Mucosa of descending colon (tissue), 3 donors: ENCODE results near the gene CPSF7. TPM values are rescaled to one million over a fixed set of nuclear protein-coding genes. Genes with fewer than 3 reads are reported as not detected.
"Not testable (repeated sequence)": the region's sequence is repeated elsewhere in the genome, so short reads cannot be mapped to it uniquely, and the experiment has no call there.

Source experiments
- ATAC-seq: fragments of 200-7000 bp; cut with Tn5 transposase; one replicate; pipeline ENCODE4 v1.9.1; 2020; ENCODE audit warnings: mild to moderate bottlenecking, moderate library complexity
- DNase-seq, 3 donors: peaks; one replicate each; pipeline ENCODE4 v3.0.0-alpha.2; 2020
- H3K36me3 ChIP-seq: fragments of 200-600 bp; one replicate; pipeline ENCODE4 v1.8.0; 2021; ENCODE audit warnings: low read depth, mild to moderate bottlenecking
- H3K4me1 ChIP-seq: fragments of 200-600 bp; one replicate; pipeline ENCODE4 v1.8.0; 2021; ENCODE audit warnings: low read depth, mild to moderate bottlenecking
- H3K4me3 ChIP-seq: fragments of 200-600 bp; one replicate; pipeline ENCODE4 v1.8.0; 2021; ENCODE audit warnings: mild to moderate bottlenecking
- H3K9me3 ChIP-seq: fragments of 200-600 bp; one replicate; pipeline ENCODE4 v1.8.0; 2021; ENCODE audit warnings: mild to moderate bottlenecking
- CTCF ChIP-seq: fragments of 200-600 bp; IDR thresholded peaks from one replicate; pipeline ENCODE4 v1.8.0; 2022; ENCODE audit warnings: antibody characterized with exemption, mild to moderate bottlenecking
- intact Hi-C, 2 donors: fragments of 100-400 bp; cut with DNase I in 1 of 2; cut with micrococcal nuclease in 1 of 2; formaldehyde crosslinking; loops; one replicate each; pipeline versions ENCODE4 v1.11.0 to v1.11.1; 2022; cut with DNase I, micrococcal nuclease
- total RNA-seq, 3 donors: library from RNA; stranded (reverse); fragmentation: NEBNext Ultra II Directional in 2 of 3; extraction: Animal tissue kit (Norgen Biotek cat#: 25700) in 2 of 3; gene quantifications; one replicate each; pipeline versions ENCODE4 v1.2.1 to v1.2.4, GENCODE V29; 2021 to 2023
- donor health status: DM: no; HTN: no; CAD: no; lungs with moderate emphysema.
- donor health status: DM: no; HTN: no; CAD: no.
- donor health status: DM: no; HTN: yes; CAD: no.

CPSF7 gene
- total RNA-seq, 3 donors from 2014 or later: 60.8 to 69.6 (median 64.7) TPM

DNA sequence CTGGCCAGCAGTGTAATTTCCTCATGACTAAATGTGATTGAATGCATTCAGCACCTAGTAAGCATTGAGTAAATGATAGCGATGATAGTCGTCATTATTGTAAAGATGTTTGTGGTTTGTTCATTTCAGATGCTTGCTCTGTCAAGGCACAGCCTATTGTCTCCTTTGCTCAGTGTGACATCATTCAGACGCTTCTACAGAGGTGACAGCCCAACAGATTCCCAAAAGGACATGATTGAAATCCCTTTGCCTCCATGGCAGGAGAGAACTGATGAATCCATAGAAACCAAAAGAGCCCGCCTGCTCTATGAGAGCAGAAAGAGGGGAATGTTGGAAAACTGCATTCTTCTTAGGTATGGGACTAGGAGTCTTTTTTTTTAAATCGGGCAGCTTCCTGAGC is 7.7 kb upstream of the CPSF7 start:
- intact Hi-C loops: no loop called here
- no peaks in the 10 kb centered on the region for H3K36me3 ChIP-seq
- DNase-seq (no peak), ATAC-seq (no peak)
- TF ChIP-seq CTCF: no peak
- no peak overlapping the region for H3K4me3 ChIP-seq
- no peaks in the 10 kb centered on the region for H3K9me3 ChIP-seq
- H3K4me1 ChIP-seq: peaks cover 6% of the 10 kb centered on the region

GRCh38 chr11:61430839-61431238 is 1.1 kb upstream of the CPSF7 start:
- ATAC-seq, DNase-seq, intact Hi-C loops, H3K9me3 ChIP-seq, H3K4me3 ChIP-seq: not testable (repeated sequence)
- H3K36me3 ChIP-seq: peaks cover 13% of the 10 kb centered on the region
- H3K4me1 ChIP-seq: peaks cover 29% of the 10 kb centered on the region

DNA sequence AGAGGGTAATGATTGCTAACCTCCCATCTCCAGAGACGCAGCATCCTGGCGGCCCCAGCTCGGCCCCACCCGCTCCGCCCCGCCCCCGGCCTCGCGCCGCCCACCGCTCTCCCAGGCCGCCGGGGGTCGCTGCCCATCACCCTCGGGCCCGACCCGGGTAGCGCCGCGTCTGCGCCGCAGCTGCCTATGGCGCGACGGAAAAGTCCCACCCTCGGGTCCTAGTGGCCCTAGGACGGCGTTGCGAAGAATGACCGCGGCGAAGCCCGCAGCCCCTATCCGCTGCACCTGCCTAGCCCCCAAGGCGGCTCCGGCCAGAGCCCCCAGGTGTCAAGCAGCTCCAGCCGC is 457 bp downstream of the CPSF7 start:
- DNase-seq (peak; percentile 63 to 81 (median 78)), ATAC-seq (peak; percentile 74)
- peaks cover 24% of the 10 kb centered on the region for H3K4me1 ChIP-seq
- intact Hi-C loops: no loop called here
- peaks cover 13% of the 10 kb centered on the region for H3K36me3 ChIP-seq
- TF ChIP-seq CTCF: no peak
- peak overlapping the region; percentile 40 for H3K4me3 ChIP-seq
- H3K9me3 ChIP-seq: no peaks in the 10 kb centered on the region

DNA sequence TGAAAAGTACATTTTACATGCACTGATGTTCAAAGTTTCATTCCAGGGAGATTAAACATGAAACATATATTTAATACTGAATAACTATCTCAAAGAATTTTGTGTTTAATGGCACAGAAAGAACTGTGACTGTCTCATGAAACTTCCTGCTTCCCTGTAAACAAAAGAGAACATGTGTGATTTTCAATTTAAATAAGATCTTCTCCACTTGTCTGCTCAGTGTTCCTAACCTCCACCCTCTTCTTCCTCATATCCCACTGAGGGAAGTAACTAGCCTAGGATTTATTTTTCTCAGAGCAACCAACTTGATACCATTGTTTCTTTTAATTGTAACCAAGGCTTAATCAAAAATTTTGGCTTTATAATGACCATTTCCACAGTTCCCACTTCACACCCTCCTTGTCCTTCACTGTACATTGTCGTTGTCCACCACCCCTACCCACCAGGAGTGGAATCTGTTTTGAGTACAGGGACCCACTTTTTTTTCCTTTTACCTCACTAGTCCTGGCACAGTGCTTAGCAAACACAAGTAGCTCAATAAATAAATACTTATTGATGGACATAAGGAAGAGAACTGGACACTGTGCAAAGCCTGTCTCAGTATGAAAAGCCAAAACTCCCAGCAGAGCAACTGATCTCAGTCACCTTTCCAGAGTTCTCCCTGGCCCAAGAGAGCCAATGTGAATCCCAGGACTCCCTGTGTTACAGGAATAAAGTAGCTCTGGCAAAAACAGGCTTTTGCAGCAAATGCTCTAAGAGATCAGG is 4.2 kb downstream of the CPSF7 start:
- TF ChIP-seq CTCF: no peak
- Histone ChIP-seq H3K9me3 (no peaks in the 10 kb centered on the region), H3K4me3 (no peak overlapping the region), H3K36me3 (peaks cover 13% of the 10 kb centered on the region), H3K4me1 (peaks cover 9% of the 10 kb centered on the region)
- ATAC-seq (no peak), DNase-seq (no peak)
- intact Hi-C loops: no loop called here

- TF ChIP-seq CTCF: no peak
- Histone ChIP-seq H3K36me3 (peaks cover 13% of the 10 kb centered on the region), H3K9me3 (no peaks in the 10 kb centered on the region), H3K4me3 (no peak overlapping the region), H3K4me1 (no peaks in the 10 kb centered on the region)
- DNase-seq (no peak), ATAC-seq (no peak)
- intact Hi-C loops: no loop called here
Measured at GRCh38 chr11:61422226-61422625, 7.5 kb downstream of the CPSF7 start.

- no peak overlapping the region for H3K4me3 ChIP-seq
- DNase-seq (no peak), ATAC-seq (no peak)
- TF ChIP-seq CTCF: no peak
- intact Hi-C loops: no loop called here
- no peaks in the 10 kb centered on the region for H3K4me1 ChIP-seq
- H3K36me3 ChIP-seq: peaks cover 8% of the 10 kb centered on the region
- H3K9me3 ChIP-seq: no peaks in the 10 kb centered on the region
Measured at GRCh38 chr11:61418136-61418535, 11.6 kb downstream of the CPSF7 start.
